Caco-2 (cell line): ENCODE data around the gene KCNA4. TPM values are rescaled to one million over a fixed set of nuclear protein-coding genes. Genes with fewer than 3 reads are reported as not detected.

Experiments
- BruUV-seq: library from RNA; stranded (reverse); fragments of 400-500 nt; replicated peaks from 2 replicates; lab custom pipeline; 2021; lab: Mats Ljungman, UMichigan
- CTCF ChIA-PET: fragments of 300-600 bp; sonication (Branson Sonifier 250); formaldehyde crosslinking; loops from one replicate; lab custom pipeline; 2022; ENCODE audit warnings: antibody characterized with exemption; lab: Charles Lee
- POLR2A ChIA-PET: fragments of 300-600 bp; sonication (Branson Sonifier 250); formaldehyde crosslinking; loops from one replicate; lab custom pipeline; 2022; ENCODE audit warnings: antibody characterized with exemption; lab: Charles Lee
- DNase-seq, 2 experiments: peaks; one replicate each; pipeline versions ENCODE4 v3.0.0 to v3.0.0-alpha.2; 2020 to 2022
- H3K27me3 ChIP-seq: replicated peaks from 2 replicates; pipeline ENCODE4 v1.6.0; 2011; ENCODE audit warnings: low read length; ENCODE audit not compliant: control insufficient read depth, insufficient read depth
- H3K36me3 ChIP-seq: 2 replicates; pipeline ENCODE4 v1.5.1; 2011; ENCODE audit warnings: low read length; ENCODE audit not compliant: control insufficient read depth, insufficient read depth
- H3K4me1 ChIP-seq: fragments of 250-450 bp; sonication (Bioruptor Pico); 2 replicates; pipeline ENCODE4 v1.5.1; 2020; ENCODE audit warnings: mild to moderate bottlenecking
- H3K4me3 ChIP-seq: 2 replicates; pipeline ENCODE4 v1.5.1; 2011; ENCODE audit warnings: low read depth, mild to moderate bottlenecking, control low read depth, low read length
- H3K9me3 ChIP-seq: fragments of 250-450 bp; sonication (Bioruptor Pico); 2 replicates; pipeline ENCODE4 v1.5.1; 2020; ENCODE audit warnings: mild to moderate bottlenecking, moderate library complexity
- H3K27ac Mint-ChIP-seq: one replicate; pipeline ENCODE4 v1.8.0; 2022; ENCODE audit warnings: mixed read lengths; ENCODE audit not compliant: unreplicated experiment
- H3K27me3 Mint-ChIP-seq: one replicate; pipeline ENCODE4 v1.8.0; 2022; ENCODE audit warnings: mixed read lengths; ENCODE audit not compliant: insufficient read depth, unreplicated experiment
- H3K36me3 Mint-ChIP-seq: one replicate; pipeline ENCODE4 v1.8.0; 2022; ENCODE audit warnings: mild to moderate bottlenecking, mixed read lengths; ENCODE audit not compliant: insufficient read depth, unreplicated experiment
- H3K4me1 Mint-ChIP-seq: one replicate; pipeline ENCODE4 v1.8.0; 2022; ENCODE audit warnings: low read depth, mixed read lengths; ENCODE audit not compliant: unreplicated experiment
- H3K4me3 Mint-ChIP-seq: one replicate; pipeline ENCODE4 v1.8.0; 2022; ENCODE audit warnings: mild to moderate bottlenecking, moderate library complexity, mixed read lengths; ENCODE audit not compliant: unreplicated experiment
- H3K9me3 Mint-ChIP-seq: one replicate; pipeline ENCODE4 v1.8.0; 2022; ENCODE audit warnings: mixed read lengths; ENCODE audit not compliant: unreplicated experiment
- intact Hi-C: fragments of 100-400 bp; cut with micrococcal nuclease; formaldehyde crosslinking; loops from one replicate; pipeline ENCODE4 v1.10.0; 2022; ENCODE audit not compliant: unreplicated experiment
- total RNA-seq: library from RNA; stranded (reverse); gene quantifications from 2 replicates; pipeline ENCODE4 v1.2.3, GENCODE V29; 2022
- TF ChIP-seq, protein P1 (sequence below), 2 experiments: fragments of 200-600 bp in 1 of 2; IDR thresholded peaks; 1 replicate in 1 of 2; 2 replicates in 1 of 2; pipeline versions ENCODE4 v1.5.1 to v1.8.0; 2011 to 2022; ENCODE audit warnings: antibody characterized with exemption in 1 of 2, control low read depth in 1 of 2, inconsistent platforms in 1 of 2, low read depth in 1 of 2, low read length in 1 of 2, mild to moderate bottlenecking in 1 of 2, moderate library complexity in 1 of 2; ENCODE audit not compliant: insufficient read depth in 1 of 2, severe bottlenecking in 1 of 2, unreplicated experiment in 1 of 2

KCNA4 gene
- total RNA-seq, 1 experiment from 2014 or later, result not detected

DNA sequence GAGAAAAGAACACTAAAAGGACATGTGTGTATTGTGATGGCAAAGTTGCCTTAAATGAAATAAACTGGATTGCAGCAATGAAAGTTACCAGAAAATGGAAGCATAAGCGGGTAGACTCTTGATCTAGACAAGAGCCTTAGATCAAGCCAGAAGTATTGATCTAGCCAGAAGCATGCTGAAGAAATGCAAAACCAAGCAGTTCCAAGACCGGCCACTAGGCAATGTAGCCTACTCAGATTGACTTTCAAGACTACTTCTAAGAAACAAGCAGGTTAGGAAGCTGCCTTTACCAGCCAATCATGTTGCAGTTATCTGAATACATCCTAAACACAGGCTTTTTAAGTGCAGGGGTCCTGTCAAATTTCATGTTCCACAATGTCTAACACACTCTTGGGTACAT lies 54.6 kb downstream of the KCNA4 start:
- peak; percentile 44 to 46 for DNase-seq
- TF ChIP-seq, protein P1, sequence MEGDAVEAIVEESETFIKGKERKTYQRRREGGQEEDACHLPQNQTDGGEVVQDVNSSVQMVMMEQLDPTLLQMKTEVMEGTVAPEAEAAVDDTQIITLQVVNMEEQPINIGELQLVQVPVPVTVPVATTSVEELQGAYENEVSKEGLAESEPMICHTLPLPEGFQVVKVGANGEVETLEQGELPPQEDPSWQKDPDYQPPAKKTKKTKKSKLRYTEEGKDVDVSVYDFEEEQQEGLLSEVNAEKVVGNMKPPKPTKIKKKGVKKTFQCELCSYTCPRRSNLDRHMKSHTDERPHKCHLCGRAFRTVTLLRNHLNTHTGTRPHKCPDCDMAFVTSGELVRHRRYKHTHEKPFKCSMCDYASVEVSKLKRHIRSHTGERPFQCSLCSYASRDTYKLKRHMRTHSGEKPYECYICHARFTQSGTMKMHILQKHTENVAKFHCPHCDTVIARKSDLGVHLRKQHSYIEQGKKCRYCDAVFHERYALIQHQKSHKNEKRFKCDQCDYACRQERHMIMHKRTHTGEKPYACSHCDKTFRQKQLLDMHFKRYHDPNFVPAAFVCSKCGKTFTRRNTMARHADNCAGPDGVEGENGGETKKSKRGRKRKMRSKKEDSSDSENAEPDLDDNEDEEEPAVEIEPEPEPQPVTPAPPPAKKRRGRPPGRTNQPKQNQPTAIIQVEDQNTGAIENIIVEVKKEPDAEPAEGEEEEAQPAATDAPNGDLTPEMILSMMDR (IDR thresholded peaks at IDR 0.05; ENCODE audit: insufficient read depth in 1 of 2, low read depth in 1 of 2, low read length in 1 of 2, severe bottlenecking in 1 of 2, unreplicated experiment in 1 of 2), result peak; percentile 44 to 61
- Histone ChIP-seq H3K9me3 (no peaks in the 10 kb centered on the region), H3K4me3 (no peak overlapping the region), H3K4me1 (no peaks in the 10 kb centered on the region), H3K36me3 (no peaks in the 10 kb centered on the region), H3K27me3 (no peaks in the 10 kb centered on the region)
- peaks cover 3% of the 10 kb centered on the region for H3K27me3 Mint-ChIP-seq
- H3K9me3 Mint-ChIP-seq, result no peaks in the 10 kb centered on the region
- intact Hi-C loops, result no loop called here
- no peak overlapping the region for H3K4me3 Mint-ChIP-seq
- H3K36me3 Mint-ChIP-seq, result no peaks in the 10 kb centered on the region
- BruUV-seq, result no TSS peak
- H3K4me1 Mint-ChIP-seq, result no peaks in the 10 kb centered on the region
- POLR2A ChIA-PET, result no interaction called here
- H3K27ac Mint-ChIP-seq, result no peak overlapping the region
- CTCF ChIA-PET, result interaction anchor here (0.8 kb wide), 1 partner anchor 166 kb away, joined by 4 read pairs; no protein-coding TSS in a partner anchor

Other genes with a start within 250 kb of the KCNA4 start
- not detected in 2 replicates for gene FSHB, start 214.0 kb upstream of the KCNA4 start, total RNA-seq